NCI-H1092 (cell line): Measurements from ENCODE around the gene SLC35D1.

Experiments used
- DNase-seq: peaks from one replicate; lab custom pipeline; 2025; lab: John Stamatoyannopoulos, UW

SLC35D1 gene

GRCh38 chr1:67044631-67045270, 9.2 kb downstream of the SLC35D1 start:
- no peak for DNase-seq

- DNase-seq: no peak
Observed at GRCh38 chr1:67043366-67043765, 10.6 kb downstream of the SLC35D1 start.

GRCh38 chr1:67041841-67042503, 12.0 kb downstream of the SLC35D1 start:
- no peak for DNase-seq

- no peak for DNase-seq
Observed at GRCh38 chr1:67040405-67040804, 13.5 kb downstream of the SLC35D1 start.

- no peak for DNase-seq
Observed at GRCh38 chr1:67031859-67032247, 22.1 kb downstream of the SLC35D1 start.

- DNase-seq: no peak
Observed at GRCh38 chr1:67031121-67031858, 22.7 kb downstream of the SLC35D1 start.

GRCh38 chr1:67029472-67029871, 24.5 kb downstream of the SLC35D1 start:
- no peak for DNase-seq

- no peak for DNase-seq
Observed at GRCh38 chr1:67020765-67021164, 33.2 kb downstream of the SLC35D1 start.

- no peak for DNase-seq
Observed at GRCh38 chr1:67020304-67020703, 33.6 kb downstream of the SLC35D1 start.

- DNase-seq: no peak
Observed at GRCh38 chr1:67019600-67020136, 34.3 kb downstream of the SLC35D1 start.

GRCh38 chr1:67019121-67019520, 34.8 kb downstream of the SLC35D1 start:
- no peak for DNase-seq

GRCh38 chr1:67018574-67018973, 35.4 kb downstream of the SLC35D1 start:
- no peak for DNase-seq

- no peak for DNase-seq
Observed at GRCh38 chr1:67013573-67013972, 40.4 kb downstream of the SLC35D1 start.

- no peak for DNase-seq
Observed at GRCh38 chr1:67009792-67010191, 44.2 kb downstream of the SLC35D1 start.

- DNase-seq: peak; percentile 17
Observed at GRCh38 chr1:67005068-67005467, 48.9 kb downstream of the SLC35D1 start.

- peak; percentile 80 for DNase-seq
Observed at GRCh38 chr1:67004176-67004575, 49.8 kb downstream of the SLC35D1 start.

GRCh38 chr1:67001682-67002425, 52.1 kb downstream of the SLC35D1 start:
- DNase-seq: no peak

- no peak for DNase-seq
Observed at GRCh38 chr1:66999640-67000400, 54.1 kb downstream of the SLC35D1 start.

- no peak for DNase-seq
Observed at GRCh38 chr1:66998972-66999371, 55.0 kb downstream of the SLC35D1 start.

GRCh38 chr1:66996018-66996682, 57.8 kb downstream of the SLC35D1 start:
- peak; percentile 31 for DNase-seq

GRCh38 chr1:66993076-66993475, 60.9 kb downstream of the SLC35D1 start:
- no peak for DNase-seq
